ENCODE measurements around the gene SERGEF.

Gene SERGEF

DNA sequence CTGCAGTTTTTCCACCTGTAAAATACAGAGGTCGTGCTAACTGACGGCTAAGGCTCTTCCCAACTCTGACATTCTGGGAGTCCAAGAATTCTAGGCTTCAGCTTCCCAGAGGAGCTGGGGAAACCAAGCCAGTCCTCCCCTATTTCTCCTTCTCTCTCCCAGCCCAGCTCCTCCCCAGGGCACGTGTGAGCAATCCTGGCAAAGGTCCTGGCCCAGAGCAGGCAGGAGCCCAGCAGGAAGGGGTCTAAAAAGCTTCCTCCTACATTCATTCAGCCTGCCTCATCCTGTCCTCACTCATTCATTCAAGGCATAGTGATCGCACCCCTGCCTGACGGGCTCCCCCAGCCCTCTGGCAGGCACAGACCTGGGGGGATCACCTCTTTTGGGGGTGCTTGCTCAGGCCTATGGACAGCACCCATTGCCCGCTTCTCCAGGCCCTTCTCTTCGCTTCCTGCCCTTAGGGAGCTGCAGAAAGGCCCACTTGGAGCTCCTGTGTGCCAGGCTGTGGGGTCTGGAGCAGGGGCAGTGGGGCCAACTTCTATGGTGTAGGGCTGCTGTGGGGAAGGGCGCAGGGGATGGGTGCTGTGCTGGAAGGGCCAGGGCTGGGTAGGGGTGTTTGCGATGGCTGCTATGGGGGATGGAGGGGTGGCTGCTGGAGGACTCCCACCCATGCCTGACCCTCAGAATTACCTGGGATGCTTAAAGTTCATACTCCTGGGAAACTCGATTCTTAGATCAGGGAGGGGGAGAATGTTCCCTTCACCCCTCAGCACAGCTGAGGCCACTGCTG is 268.5 kb downstream of the SERGEF start:
- no peak for DNase-seq

DNA sequence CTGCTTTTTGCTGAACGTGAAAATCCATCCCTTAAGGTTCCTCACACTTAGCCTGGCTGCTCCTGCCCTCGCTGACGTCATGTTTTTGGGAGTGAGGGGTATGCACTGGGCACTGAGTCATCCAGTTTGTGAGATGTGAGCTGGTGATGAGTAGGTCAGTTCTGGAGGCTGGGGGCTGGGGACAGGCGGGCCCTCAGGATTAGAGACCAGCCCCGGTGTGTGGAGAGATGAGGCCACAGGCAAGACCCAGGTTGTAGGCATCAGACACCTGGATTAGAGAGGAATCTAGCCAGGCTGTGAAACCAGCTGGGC is 269.1 kb downstream of the SERGEF start:
- no peak for DNase-seq

DNA sequence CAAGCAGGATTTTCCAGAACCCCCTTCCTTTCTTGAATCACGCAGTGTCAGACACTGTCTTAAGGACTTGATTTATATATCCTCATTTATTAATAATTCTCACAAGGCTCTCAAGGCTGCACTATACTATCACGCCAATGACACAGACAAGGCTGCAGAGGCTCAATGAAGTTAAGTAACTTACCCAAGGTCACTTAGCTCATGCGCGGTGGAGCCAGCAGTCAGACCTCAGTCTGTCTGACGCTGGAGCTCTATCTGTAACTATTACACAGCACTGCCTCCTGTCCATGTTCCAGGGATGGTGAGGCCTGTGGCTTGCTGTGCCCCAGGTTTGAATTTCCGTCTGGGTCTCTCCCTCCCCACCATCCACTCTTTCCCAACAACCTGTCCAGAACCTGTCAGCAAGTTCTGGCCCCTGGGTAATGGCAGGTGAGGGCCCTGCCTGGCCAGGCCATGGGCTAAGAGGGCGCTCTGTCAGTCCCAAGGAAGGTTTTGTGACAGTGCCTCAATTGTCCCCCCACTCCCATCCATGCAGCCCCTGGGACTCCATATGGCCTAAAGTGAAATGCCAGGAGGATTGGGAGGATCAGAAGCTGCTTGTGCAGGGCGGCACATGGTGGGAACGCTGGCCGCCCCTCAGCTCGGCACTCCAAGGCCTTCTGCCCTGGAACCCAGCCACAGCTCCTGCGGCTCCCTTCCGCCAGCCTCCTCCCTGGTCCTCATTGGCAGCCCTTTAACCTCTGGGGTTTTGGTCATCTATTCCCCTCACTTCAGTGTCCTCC is 269.6 kb downstream of the SERGEF start:
- no peak for DNase-seq

DNA sequence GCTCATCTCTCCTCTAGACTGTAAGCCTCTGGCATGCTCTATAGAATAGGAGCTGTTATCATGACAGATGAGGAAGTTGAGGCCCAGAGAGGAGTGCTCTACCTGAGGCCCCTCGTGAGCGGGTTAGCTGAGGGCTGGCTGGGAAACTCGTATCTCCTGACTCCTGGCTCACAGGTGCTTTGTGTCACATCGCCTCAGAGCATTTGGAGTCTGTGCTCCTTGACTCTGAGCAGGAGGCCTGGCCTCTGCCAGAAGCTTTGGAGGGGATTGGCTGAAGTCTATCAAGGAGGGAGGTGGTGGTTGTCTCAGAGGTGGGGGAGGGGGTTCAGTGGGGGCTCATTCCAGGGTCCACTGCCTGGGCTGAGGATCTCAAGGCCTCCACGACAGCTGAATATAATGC is 270.8 kb downstream of the SERGEF start:
- DNase-seq, result no peak

DNA sequence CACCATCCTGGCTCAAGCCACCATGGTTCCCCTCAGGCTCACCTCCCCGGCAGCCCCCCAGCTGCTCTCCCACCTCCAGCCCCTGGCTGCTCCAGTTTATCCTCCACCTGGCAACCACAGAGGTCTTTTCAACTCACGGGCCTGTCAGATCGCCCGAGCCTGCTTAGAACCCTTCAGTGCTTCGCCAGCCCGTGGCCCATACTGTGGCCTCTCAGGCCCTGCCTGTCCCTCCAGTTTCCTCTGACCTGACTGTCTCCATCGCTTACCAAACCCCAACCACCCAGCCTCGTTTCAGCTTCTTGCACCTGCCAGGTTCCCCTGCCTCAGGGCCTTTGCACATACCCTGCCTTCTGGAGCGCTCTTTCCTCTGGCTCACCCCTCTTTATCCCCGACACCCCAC is 271.4 kb downstream of the SERGEF start:
- DNase-seq, result no peak

DNA sequence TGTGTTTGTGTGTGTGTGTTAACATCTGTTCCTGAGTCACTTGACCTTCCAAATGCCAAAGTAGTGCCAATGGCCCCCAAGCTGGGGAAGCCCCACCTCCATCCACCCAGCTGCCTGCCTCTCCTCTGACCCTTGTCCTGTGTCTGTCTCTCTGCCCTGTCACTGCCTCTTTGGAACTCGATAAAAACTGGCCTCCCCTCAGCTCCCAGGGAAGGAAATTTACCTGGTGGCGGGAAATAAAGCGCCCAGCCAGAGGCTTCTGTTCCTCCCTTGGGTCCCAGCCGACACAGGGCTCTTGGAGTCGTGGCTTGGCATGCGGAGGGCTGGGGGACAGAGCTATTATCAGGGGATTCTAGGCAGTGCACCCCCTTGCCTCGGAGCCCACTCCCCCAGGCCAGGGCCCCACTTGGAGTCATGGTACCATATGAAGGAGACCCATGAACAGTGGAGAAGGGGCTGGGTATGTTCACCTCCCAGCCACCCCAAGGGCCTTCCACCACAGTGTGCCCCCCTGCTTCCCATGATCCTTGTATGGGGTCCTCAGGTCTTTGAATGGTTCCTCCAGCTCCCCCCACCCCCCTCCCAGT is 272.1 kb downstream of the SERGEF start:
- no peak for DNase-seq

DNA sequence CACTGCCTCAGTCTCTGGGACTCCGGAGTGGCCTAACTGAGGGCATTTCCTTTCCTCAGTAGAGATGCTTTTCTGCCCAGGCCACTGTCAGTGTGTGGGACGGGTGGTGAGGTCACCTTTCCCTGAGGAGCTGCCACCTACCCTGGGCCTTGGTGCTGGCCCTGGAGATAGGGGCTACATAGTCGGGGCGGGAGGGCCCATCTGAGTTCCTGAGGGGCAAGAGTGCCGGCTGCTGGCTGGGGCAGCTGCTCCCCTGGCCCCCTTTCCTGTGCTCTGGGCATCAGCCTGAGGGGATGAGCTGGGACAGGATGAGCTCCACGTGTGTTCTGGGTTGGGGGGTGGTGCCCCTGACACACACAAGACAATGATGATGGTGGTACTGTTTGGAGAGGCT is 272.9 kb downstream of the SERGEF start:
- no peak for DNase-seq

DNA sequence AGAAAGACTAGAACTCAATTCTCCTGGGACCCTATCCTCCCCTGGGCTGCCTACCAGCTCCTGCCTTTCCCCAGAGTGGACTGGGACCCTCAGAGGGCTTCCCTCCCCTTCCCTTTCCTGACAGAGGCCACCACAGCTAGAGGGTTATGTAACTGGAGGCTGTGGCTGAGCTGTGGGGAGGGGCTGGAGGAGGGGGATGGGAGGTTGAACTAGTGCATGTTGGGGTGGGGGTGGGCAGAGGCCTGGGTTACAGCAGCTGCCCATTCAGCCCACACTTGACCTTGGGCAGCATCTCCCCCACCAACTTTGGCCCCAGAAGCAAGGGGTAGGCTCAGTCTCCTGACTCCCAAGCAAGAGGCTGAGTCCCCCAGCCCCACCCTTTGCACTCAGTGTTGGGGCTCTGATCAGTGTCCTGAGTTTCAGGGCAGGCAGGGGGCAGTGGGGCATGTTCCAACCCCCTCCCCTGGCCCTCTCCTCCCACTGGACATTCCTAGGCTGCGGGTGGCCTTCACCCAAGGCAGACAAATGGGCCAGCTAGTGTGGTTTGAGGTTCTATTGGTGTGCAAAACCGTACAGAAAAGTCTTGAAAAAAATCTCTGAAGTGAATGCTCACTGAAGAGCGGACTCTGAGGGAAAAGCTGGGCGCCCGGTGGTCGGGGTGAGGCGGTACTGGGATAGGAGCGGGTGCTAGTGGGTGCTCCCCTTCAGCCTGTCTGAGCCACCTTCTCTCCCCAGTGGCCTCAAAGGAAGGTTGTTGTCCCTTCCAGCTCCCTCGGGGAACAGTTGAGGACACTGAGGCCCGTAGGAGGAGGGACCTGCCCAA is 274.5 kb downstream of the SERGEF start:
- no peak for DNase-seq

Measured in NK-92 treated with Interleukin-12 subunit alpha and Interleukin-12 subunit beta, amount 100 ng/mL, for 24 hours (cell line).